ENCODE results near the gene NEMF.

DNA sequence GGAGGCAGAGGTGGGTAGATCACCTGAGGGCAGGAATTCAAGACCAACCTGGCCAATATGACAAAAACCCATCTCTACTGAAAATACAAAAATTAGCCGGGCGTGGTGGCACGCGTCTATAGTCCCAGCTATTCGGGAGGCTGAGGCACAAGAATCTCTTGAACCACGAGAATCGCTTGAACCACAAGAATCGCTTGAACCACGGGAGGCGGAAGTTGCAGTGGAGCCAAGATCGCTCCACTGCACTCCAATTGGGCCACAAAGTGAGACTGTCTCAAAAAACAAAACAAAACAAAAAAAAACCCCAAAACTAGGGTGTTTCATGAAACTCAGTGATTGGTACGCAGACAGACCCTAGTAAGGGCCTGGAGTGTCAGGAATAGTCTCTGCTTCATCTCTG lies 33.9 kb upstream of the NEMF start:
- no peak for TF ChIP-seq CTCF (IDR thresholded peaks at IDR 0.05)
- no peak for TF ChIP-seq POLR2AphosphoS5 (IDR thresholded peaks at IDR 0.05)
- TF ChIP-seq EP300 (IDR thresholded peaks at IDR 0.05; ENCODE audit: low read depth) = no peak
